Prostate gland (tissue), 2 donors: ENCODE measurements around the gene CCDC148. TPM values are rescaled to one million over a fixed set of nuclear protein-coding genes. Genes with fewer than 3 reads are reported as not detected.
"Not testable (repeated sequence)": the region's sequence is repeated elsewhere in the genome, so short reads cannot be mapped to it uniquely, and the experiment has no call there.

Source experiments
- DNase-seq: peaks from one replicate; pipeline ENCODE4 v3.0.0-alpha.2; 2019; ENCODE audit warnings: low spot score
- H3K27ac ChIP-seq, 2 donors: fragments of 200-600 bp; sonication (generic); 2 replicates each; pipeline ENCODE4 v1.5.1; 2017 to 2019
- H3K27me3 ChIP-seq: fragments of 200-600 bp; sonication (generic); replicated peaks from 2 replicates; pipeline ENCODE4 v1.5.1; 2019; ENCODE audit not compliant: insufficient read depth
- H3K36me3 ChIP-seq, 2 donors: fragments of 200-600 bp; sonication (generic); 1 replicate in 1 of 2; 2 replicates in 1 of 2; pipeline versions ENCODE4 v1.5.1 to v1.8.1; 2017 to 2019
- H3K4me1 ChIP-seq: fragments of 200-600 bp; sonication (generic); replicated peaks from 2 replicates; pipeline ENCODE4 v1.5.1; 2019
- H3K4me3 ChIP-seq, 2 donors: fragments of 200-600 bp; sonication (generic); 2 replicates each; pipeline ENCODE4 v1.5.1; 2017 to 2019
- H3K9me3 ChIP-seq: fragments of 200-600 bp; sonication (generic); 2 replicates; pipeline ENCODE4 v1.5.1; 2017
- CTCF ChIP-seq, 4 experiments: fragments of 200-600 bp in 2 of 4; fragments of 450-650 bp in 2 of 4; sonication (generic) in 2 of 4; IDR thresholded peaks; 1 replicate in 3 of 4; 2 replicates in 1 of 4; pipeline ENCODE4 v1.5.1; 2016 to 2019; ENCODE audit warnings: antibody characterized with exemption in 4 of 4, mild to moderate bottlenecking in 2 of 4, moderate library complexity in 2 of 4
- POLR2A ChIP-seq: fragments of 450-650 bp; IDR thresholded peaks from one replicate; pipeline ENCODE4 v1.6.1; 2016; ENCODE audit warnings: antibody characterized with exemption, mild to moderate bottlenecking
- POLR2AphosphoS5 ChIP-seq: sonication (generic); formaldehyde crosslinking; IDR thresholded peaks from one replicate; pipeline ENCODE4 v1.6.1; 2017; ENCODE audit warnings: antibody characterized with exemption
- WGBS: methylation state at CpG from one replicate; pipeline ENCODE4 v1.1.5; 2018; 5-methylcytosine and 5-hydroxymethylcytosine counted together
- intact Hi-C: fragments of 100-400 bp; cut with DNase I; formaldehyde crosslinking; loops from one replicate; pipeline ENCODE4 v1.14.2; 2022
- total RNA-seq, 2 donors: library from RNA; depleted of rRNA; stranded (reverse); fragments of >200 nt; gene quantifications; one replicate each; pipeline ENCODE4 v1.1.0, GENCODE V29; 2016

CCDC148 gene
- total RNA-seq, 2 donors from 2014 or later: 1.5 to 1.6 TPM

DNA sequence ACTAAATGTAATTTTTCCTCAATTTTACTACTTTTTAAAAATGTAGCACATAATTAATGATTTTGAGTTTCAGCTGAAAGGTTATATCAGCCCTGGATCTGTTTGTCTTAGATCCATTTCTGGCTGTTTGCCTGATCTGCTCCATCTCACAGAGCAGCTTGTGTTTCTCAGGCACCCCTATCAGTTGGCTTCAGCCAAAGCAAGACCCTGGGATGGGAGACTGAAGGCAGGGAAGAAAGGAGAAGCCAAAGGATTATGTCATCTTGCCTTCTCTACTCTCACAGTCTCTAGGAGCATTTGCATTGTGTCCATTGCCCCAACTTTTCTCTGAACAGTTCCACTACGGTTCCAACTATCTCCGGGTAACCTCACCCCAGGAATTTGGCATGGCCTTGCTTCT lies 110.5 kb downstream of the CCDC148 start:
- H3K9me3 ChIP-seq: no peaks in the 10 kb centered on the region
- 51% methylated on average over 2 of the region's 2 CpGs for WGBS
- no peaks in the 10 kb centered on the region for H3K4me1 ChIP-seq
- no peaks in the 10 kb centered on the region for H3K36me3 ChIP-seq
- no peak for DNase-seq
- no peak for TF ChIP-seq CTCF (IDR thresholded peaks at IDR 0.05)
- intact Hi-C loops: no loop called here
- H3K27ac ChIP-seq: no peak overlapping the region
- H3K4me3 ChIP-seq: no peak overlapping the region
- no peaks in the 10 kb centered on the region for H3K27me3 ChIP-seq

DNA sequence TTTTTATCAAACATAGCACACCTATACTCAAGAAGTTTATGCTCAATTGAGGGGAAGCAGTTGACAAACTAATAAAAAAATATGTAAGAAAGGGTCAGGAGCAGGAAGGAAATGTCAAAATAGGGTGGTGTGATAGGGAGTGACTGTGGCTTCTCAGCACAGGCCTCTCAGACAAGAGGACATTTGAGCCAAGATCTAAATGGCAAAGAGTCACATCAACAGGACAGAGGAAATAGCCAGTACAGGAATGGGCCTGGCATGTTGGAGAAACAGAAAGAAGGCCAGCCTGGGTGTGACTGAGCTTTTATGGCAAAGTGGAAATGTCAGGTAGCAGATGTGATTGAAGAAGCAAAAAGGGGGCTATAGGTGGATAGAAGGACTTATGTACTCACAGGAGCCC lies 117.0 kb downstream of the CCDC148 start:
- intact Hi-C loops: no loop called here
- Histone ChIP-seq H3K36me3 (no peaks in the 10 kb centered on the region), H3K4me3 (no peak overlapping the region), H3K4me1 (no peaks in the 10 kb centered on the region), H3K27ac (no peak overlapping the region), H3K9me3 (no peaks in the 10 kb centered on the region), H3K27me3 (no peaks in the 10 kb centered on the region)
- DNase-seq: no peak
- TF ChIP-seq POLR2AphosphoS5 (no peak), POLR2A (no peak), CTCF (IDR thresholded peaks at IDR 0.05) (no peak)

DNA sequence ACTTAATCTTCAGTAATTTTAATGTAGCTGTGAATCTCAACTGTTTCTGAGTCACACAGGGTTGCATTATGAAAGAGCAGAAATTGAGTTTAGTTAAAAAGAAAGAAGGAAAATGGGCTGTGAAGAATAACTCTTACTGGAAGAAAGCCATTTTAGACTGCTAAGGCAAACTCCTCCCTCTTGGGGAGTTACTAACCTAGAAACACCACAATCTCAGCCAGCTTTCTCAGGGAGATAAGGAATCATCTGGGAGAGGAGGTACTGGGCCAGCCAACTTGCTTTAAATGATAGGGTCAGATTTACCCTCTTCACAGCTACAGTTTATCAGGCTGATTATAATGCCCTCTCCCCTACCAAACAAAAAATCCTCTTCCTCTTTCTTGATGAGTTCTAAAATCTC lies 119.5 kb downstream of the CCDC148 start:
- Histone ChIP-seq H3K27ac (no peak overlapping the region), H3K36me3 (no peaks in the 10 kb centered on the region), H3K27me3 (no peaks in the 10 kb centered on the region), H3K9me3 (no peaks in the 10 kb centered on the region), H3K4me1 (no peaks in the 10 kb centered on the region), H3K4me3 (no peak overlapping the region)
- no peak for DNase-seq
- TF ChIP-seq POLR2A (no peak), POLR2AphosphoS5 (no peak), CTCF (IDR thresholded peaks at IDR 0.05) (no peak)
- intact Hi-C loops: no loop called here

DNA sequence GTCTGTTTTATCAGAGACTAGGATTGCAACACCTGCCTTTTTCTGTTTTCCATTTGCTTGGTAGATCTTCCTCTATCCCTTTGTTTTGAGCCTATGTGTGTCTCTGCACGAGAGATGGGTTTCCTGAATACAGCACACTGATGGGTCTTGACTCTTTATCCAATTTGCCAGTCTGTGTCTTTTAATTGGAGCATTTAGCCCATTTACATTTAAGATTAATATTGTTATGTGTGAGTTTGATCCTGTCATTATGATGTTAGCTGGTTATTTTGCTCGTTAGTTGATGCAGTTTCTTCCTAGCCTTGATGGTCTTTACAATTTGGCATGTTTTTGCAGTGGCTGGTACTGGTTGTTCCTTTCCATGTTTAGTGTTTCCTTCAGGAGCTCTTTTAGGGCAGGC lies 124.8 kb downstream of the CCDC148 start:
- H3K36me3 ChIP-seq, H3K9me3 ChIP-seq, H3K4me1 ChIP-seq, DNase-seq, H3K27ac ChIP-seq, intact Hi-C loops, H3K27me3 ChIP-seq, H3K4me3 ChIP-seq: not testable (repeated sequence)
- 95% methylated on average over 2 of the region's 2 CpGs for WGBS

- Histone ChIP-seq H3K27me3 (no peaks in the 10 kb centered on the region), H3K36me3 (no peaks in the 10 kb centered on the region), H3K27ac (no peak overlapping the region), H3K9me3 (no peaks in the 10 kb centered on the region), H3K4me3 (no peak overlapping the region), H3K4me1 (no peaks in the 10 kb centered on the region)
- no peak for DNase-seq
- TF ChIP-seq POLR2A (no peak), CTCF (IDR thresholded peaks at IDR 0.05) (no peak), POLR2AphosphoS5 (no peak)
- intact Hi-C loops: no loop called here
- WGBS: 49% methylated on average over 2 of the region's 2 CpGs
These were observed 130.7 kb downstream of the CCDC148 start for GRCh38 chr2:158325782-158326340.
